HG03575 (cell line): ENCODE measurements around the gene CYTH3.
"Not testable (repeated sequence)": the region's sequence is repeated elsewhere in the genome, so short reads cannot be mapped to it uniquely, and the experiment has no call there.

Experiments used
- ATAC-seq: cut with Tn5 transposase; IDR thresholded peaks from one replicate; pipeline ENCODE4 v1.9.1; 2021; ENCODE audit not compliant: unreplicated experiment, insufficient number of reproducible peaks, low FRiP score; ENCODE audit errors: extremely low read depth

Gene CYTH3

DNA sequence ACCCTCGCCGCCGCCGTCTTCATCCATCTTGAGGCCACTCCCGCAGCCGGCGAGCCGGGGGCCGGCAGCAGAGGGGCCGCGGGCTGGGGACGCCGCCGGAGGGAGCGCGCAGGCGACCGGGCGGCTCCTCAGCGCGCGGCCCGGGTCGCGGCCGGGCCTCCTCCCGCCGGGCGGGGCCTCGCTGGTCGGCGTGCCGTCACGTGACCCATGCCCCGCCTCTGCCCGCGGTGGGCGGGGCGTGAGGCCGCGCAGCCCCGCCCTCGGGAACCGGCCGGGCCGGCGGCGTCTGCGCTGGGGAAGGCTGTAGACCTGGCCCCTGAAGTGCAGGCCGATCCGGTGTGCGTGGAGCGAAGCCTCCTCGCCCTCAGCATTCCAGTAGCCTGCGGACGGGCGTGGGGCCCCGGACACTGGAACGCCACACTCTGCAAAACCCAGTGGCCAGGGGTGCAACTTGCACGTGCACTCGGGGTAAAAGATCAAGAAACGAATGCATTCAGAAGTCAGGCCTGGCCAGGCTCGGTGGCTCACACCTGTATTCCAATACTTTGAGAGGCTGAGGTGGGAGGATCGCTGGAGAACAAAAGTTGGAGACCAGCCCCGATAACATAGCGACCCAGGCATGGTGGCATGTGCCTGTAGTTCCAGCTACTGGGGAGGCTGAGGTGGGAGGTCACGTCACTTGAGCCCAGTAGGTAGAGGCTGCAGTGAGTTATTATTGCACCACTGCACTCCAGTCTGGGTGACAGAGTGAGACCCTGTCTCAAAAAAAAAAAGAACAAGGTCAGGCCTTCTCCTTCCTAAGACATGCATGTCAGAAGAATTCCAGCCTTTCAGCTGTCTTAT, at the start of gene CYTH3:
TSS of gene CYTH3 (minus strand) at position 144 of the 843 bp plus-strand sequence. CDS start at position 27, 117 bp downstream.
- no peak for ATAC-seq

DNA sequence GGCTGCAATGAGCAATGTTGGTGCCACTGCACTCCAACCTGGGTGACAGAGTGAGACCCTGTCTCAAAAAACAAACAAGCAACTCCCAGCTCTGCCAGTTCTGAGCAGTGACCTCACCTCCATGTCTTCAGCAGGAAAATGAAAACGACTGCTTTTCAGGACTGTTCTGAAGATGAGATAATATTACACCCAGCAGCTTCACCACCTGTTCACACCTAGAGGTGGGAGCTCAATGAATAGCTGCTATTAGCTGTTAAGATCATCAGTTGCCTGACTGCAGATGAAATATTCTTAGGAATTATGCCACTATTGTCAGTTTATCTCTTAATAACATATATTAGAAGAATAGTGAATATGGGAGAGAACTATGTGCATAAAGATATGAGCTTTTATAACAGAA, 48.4 kb upstream of the CYTH3 start:
- no peak for ATAC-seq

DNA sequence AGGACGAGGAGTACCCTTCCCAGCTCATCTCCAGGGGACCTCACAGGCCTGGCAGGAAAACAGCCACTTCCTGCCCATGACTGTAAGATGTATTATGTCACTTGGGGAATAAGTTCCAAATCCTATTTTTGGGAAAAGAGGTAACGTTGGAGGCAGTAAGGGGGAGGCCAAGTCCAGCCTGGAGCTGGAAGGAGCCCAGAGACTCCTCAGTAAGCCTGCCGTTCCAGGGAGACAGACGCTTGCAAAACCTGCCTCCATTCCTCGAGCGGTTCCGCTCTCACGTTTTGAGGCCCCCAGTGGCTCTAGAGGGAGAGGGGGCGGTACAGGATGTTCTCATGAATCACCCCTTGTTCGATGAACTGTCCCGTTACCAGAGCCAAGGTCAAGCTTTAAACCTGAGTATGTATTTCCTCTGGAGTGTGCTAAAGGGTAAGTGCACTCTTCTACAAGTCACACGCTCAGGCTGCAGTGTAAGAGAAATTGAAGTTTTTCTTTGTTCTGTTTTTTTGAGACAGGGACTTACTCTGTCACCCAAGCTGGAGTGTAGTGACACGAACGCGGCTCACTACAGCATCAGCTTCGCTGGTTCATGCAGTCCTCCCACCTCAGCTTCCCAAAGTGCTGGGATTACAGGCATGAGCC, 45.5 kb upstream of the CYTH3 start:
- ATAC-seq = no peak

GRCh38 chr7:6316226-6316625, 43.8 kb upstream of the CYTH3 start:
- ATAC-seq = no peak

GRCh38 chr7:6315746-6316145, 43.3 kb upstream of the CYTH3 start:
- no peak for ATAC-seq

GRCh38 chr7:6310271-6310993, 38.0 kb upstream of the CYTH3 start:
- ATAC-seq = no peak

DNA sequence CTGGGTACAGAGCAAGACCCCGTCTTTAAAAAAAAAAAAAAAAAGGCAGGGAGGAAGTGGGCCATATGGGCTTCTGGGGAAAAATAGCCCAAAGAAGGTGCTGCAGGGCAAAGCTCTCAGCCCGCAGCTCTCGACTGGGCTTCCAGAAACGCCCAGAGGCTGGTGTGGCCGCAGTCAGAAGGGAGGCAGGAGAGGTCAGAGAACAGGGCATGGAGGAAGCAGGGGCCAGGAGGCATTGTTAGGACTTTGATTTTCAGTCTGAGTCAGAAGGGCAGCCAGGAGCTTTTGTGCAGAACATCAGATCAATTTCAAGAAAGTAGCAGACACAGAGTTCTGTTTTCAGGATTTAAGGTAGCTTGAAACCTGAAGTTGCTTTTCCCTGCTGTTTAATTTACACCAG, 35.3 kb upstream of the CYTH3 start:
- no peak for ATAC-seq

DNA sequence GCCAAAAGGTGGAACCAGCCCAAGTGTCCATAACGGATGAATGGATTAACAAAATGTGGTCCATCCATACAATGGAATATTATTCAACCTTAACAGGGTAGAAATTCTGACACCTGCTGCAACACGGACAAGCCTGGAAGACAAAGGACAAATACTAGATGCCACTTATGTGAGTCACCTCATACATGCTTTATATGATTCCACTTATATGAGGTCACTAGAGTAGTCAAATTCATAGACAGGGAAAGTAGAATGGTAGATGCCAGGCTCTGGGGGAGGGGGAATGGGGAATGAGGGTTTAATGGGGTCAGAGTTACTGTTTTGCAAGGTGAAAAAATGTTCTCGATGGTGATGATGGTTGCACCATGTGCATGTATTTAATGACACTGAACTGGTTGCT, 34.0 kb upstream of the CYTH3 start:
- no peak for ATAC-seq

GRCh38 chr7:6305330-6305729, 32.9 kb upstream of the CYTH3 start:
- no peak for ATAC-seq

DNA sequence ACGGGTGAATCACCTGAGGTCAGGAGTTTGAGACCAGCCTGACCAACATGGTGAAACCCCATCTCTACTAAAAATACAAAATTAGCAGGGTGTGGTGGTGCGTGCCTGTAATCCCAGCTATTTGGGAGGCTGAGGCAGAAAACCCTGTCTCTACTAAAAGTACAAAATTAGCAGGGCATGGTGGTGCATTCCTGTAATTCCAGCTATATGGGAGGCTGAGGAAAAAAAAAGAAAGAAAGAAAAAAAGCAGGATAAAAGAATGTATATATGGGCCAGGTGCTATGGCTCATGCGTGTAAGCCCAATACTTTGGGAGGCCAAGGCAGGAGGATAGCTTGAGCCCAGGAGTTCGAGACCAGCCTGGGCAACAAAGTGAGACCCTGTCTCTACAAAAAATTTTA, 29.0 kb upstream of the CYTH3 start:
- ATAC-seq = not testable (repeated sequence)

DNA sequence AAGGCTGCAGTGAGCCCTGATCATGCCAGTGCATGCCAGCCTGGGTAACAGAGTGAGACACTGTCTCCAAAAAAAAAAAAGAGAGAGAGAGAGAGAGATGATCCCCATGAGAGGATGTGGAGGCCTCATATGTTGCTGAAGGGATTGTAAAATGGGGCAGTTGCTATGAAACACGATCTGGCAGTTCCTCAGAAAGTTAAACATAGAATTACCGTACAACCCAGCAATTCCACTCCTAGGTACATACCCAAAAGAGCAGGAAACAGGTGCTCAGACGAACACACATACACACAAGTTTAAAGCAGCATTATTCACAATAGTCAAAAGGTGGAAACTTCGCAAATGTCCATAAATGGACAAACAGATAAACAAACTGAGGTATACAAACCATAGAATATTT, 27.4 kb upstream of the CYTH3 start:
- no peak for ATAC-seq

DNA sequence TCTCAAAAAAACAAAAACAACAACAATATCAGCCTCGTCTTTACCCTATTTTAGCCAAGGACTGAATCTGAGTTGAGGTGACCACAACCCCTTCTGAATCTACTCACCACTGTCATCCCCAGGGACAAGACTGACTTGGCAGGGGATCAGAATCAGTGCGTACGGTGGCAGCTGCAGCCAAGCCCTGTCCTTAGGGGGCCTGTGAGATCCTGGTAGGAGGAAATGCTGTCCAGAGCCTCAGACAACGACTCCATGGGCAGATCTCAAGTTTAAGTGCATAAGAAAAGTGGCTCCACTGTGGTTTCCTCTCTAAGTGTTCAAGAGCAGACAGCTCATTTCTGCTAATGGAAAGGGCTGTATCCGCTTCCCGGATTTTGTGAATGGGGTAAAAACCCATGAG, 22.4 kb upstream of the CYTH3 start:
- ATAC-seq = no peak

GRCh38 chr7:6293202-6293601, 20.8 kb upstream of the CYTH3 start:
- ATAC-seq = no peak

DNA sequence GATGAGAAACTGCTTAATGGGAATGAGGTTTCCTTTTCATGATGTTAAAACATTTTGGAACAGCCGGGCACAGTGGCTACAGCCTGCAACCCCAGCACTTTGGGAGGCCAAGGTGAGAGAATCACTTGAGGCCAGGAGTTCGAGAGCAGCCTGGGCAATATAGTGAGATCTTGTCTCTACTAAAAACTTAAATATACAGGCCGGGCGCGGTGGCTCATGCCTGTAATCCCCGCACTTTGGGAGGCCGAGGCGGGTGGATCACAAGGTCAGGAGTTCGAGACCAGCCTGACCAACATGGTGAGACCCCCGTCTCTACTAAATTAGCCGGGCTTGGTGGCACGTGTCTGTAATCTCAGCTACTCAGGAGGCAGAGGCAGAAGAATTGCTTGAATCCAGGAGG, 19.5 kb upstream of the CYTH3 start:
- ATAC-seq = not testable (repeated sequence)

GRCh38 chr7:6291531-6291930, 19.1 kb upstream of the CYTH3 start:
- no peak for ATAC-seq

DNA sequence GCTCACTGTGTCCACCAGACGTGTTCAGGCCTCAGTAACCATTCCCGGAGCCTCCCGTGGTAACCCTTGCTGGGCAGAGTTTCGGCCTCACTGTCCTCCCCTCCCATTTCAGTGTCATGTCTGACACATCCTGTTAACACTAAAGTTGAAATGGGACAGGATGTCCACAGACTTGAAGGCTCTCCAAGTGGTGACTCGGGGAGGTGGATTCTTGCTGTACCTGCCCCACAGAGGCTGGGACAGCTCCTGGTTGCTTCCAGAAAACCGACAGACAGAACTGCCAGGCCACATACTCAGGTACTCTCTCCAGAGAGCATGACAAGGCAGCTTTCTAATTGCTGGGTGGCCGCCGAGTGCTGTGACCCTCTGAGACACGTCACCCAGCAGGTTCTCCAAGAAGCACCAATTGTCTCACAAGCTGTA, 17.9 kb upstream of the CYTH3 start:
- ATAC-seq = no peak

GRCh38 chr7:6288270-6288860, 15.9 kb upstream of the CYTH3 start:
- no peak for ATAC-seq

DNA sequence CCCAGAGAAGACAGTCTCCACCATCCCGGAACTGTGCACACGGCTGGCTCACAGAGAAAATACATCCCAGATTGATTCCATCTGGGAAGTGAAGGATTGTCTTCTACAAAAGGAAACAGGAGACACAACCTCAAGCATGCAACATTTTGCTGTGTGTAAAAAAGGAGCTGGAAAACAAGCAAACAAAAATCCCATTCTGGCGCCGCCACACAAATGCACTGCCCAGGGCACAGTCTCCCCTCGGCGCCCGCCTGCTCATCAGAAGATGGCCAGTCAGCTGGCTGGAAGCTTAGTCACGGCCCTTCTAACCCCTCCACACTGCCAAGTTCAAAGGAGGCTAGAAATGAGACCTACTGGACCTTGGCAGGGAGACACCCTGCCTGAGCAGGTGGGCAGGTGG, 14.1 kb upstream of the CYTH3 start:
- no peak for ATAC-seq

- ATAC-seq = no peak
Observed at GRCh38 chr7:6284461-6285360, 12.3 kb upstream of the CYTH3 start.
